ENCODE measurements around the gene WNT5A.

The WNT5A gene

GRCh38 chr3:55423782-55424181 is 63.3 kb downstream of the WNT5A start:
- no peak overlapping the region for H3K4me3 ChIP-seq (ENCODE audit: low read depth, low read length)
- TF ChIP-seq CTCF (IDR thresholded peaks at IDR 0.05; ENCODE audit: borderline replicate concordance, insufficient read depth, low read depth, low read length) = no peak

GRCh38 chr3:55417211-55417610 is 69.9 kb downstream of the WNT5A start:
- H3K4me3 ChIP-seq (ENCODE audit: low read depth, low read length) = no peak overlapping the region
- no peak for TF ChIP-seq CTCF (IDR thresholded peaks at IDR 0.05; ENCODE audit: borderline replicate concordance, insufficient read depth, low read depth, low read length)

- no peak for TF ChIP-seq CTCF (IDR thresholded peaks at IDR 0.05; ENCODE audit: borderline replicate concordance, insufficient read depth, low read depth, low read length)
- no peak overlapping the region for H3K4me3 ChIP-seq (ENCODE audit: low read depth, low read length)
These were observed 70.7 kb downstream of the WNT5A start for GRCh38 chr3:55416331-55416821.

Measured in GM12875 (cell line).